GM21447 (cell line): ENCODE measurements around the gene C10orf71.

Experiments used
- ATAC-seq: cut with Tn5 transposase; IDR thresholded peaks from one replicate; pipeline ENCODE4 v1.9.1; 2021; ENCODE audit not compliant: unreplicated experiment

Gene C10orf71

GRCh38 chr10:49273626-49274025 is 25.3 kb upstream of the C10orf71 start:
- ATAC-seq: no peak

- ATAC-seq: no peak
Measured at GRCh38 chr10:49274886-49275285, 24.1 kb upstream of the C10orf71 start.

GRCh38 chr10:49275896-49276295 is 23.1 kb upstream of the C10orf71 start:
- ATAC-seq: no peak

- ATAC-seq: no peak
Measured at GRCh38 chr10:49276596-49276995, 22.4 kb upstream of the C10orf71 start.

- no peak for ATAC-seq
Measured at GRCh38 chr10:49277973-49278372, 21.0 kb upstream of the C10orf71 start.

GRCh38 chr10:49278497-49278981 is 20.4 kb upstream of the C10orf71 start:
- no peak for ATAC-seq

GRCh38 chr10:49279015-49279880 is 19.7 kb upstream of the C10orf71 start:
- ATAC-seq: no peak

GRCh38 chr10:49280001-49280408 is 19.0 kb upstream of the C10orf71 start:
- ATAC-seq: no peak

GRCh38 chr10:49281461-49281860 is 17.5 kb upstream of the C10orf71 start:
- no peak for ATAC-seq

GRCh38 chr10:49282306-49282705 is 16.7 kb upstream of the C10orf71 start:
- no peak for ATAC-seq

- no peak for ATAC-seq
Measured at GRCh38 chr10:49282879-49283341, 16.1 kb upstream of the C10orf71 start.

GRCh38 chr10:49283491-49283890 is 15.5 kb upstream of the C10orf71 start:
- no peak for ATAC-seq

GRCh38 chr10:49284356-49284755 is 14.6 kb upstream of the C10orf71 start:
- no peak for ATAC-seq

GRCh38 chr10:49285232-49285631 is 13.7 kb upstream of the C10orf71 start:
- no peak for ATAC-seq

GRCh38 chr10:49286686-49287085 is 12.3 kb upstream of the C10orf71 start:
- no peak for ATAC-seq

- ATAC-seq: no peak
Measured at GRCh38 chr10:49287689-49288340, 11.2 kb upstream of the C10orf71 start.

GRCh38 chr10:49288341-49289065 is 10.5 kb upstream of the C10orf71 start:
- no peak for ATAC-seq

- ATAC-seq: no peak
Measured at GRCh38 chr10:49289480-49289879, 9.5 kb upstream of the C10orf71 start.

- ATAC-seq: no peak
Measured at GRCh38 chr10:49290131-49290530, 8.8 kb upstream of the C10orf71 start.

GRCh38 chr10:49290607-49291006 is 8.4 kb upstream of the C10orf71 start:
- ATAC-seq: no peak

GRCh38 chr10:49292565-49293207 is 6.3 kb upstream of the C10orf71 start:
- ATAC-seq: no peak
